Measurements from ENCODE around the gene TIAM2. TPM values are rescaled to one million over a fixed set of nuclear protein-coding genes. Genes with fewer than 3 reads are reported as not detected.

TIAM2 gene
- total and polyA plus RNA-seq, 2 donors (not counting 3 experiments of a cell fraction or from before 2014, with no cell fraction given): 9.6 to 18.5 TPM

GRCh38 chr6:155108070-155108820 lies 113.1 kb downstream of the TIAM2 start:
- dilution Hi-C loops (cut with MboI; ENCODE audit: extremely low pct_ligation_motif_present, low sequenced_read_pairs) (no loop called here), intact Hi-C loops (cut with micrococcal nuclease) (loop anchor here (1.0 kb wide), 1 partner anchor 34 kb away; no protein-coding TSS in a partner anchor)
- POLR2A ChIA-PET: no interaction called here
- Histone ChIP-seq H3K27ac (ENCODE audit: insufficient read depth, low read depth, low read length) (no peak overlapping the region), H3K79me2 (ENCODE audit: control insufficient read depth, insufficient read depth, low read length) (no peaks in the 10 kb centered on the region), H3K9ac (replicated peaks; ENCODE audit: extremely low read depth, insufficient read depth, low read length) (no peak overlapping the region), H3K4me1 (ENCODE audit: control insufficient read depth, extremely low read depth, insufficient read depth, low read length) (peaks cover 14% of the 10 kb centered on the region), H3K36me3 (ENCODE audit: control insufficient read depth in 2 of 2, extremely low read depth in 1 of 2, insufficient read depth in 2 of 2, low read length in 2 of 2) (no peaks in the 10 kb centered on the region), H4K20me1 (replicated peaks; ENCODE audit: control insufficient read depth, extremely low read depth, insufficient read depth, low read length) (no peaks in the 10 kb centered on the region), H3K4me2 (ENCODE audit: insufficient read depth, low read length) (peak overlapping the region; percentile 5), H3K9me1 (replicated peaks; ENCODE audit: control insufficient read depth, extremely low read depth, insufficient read depth, low read length) (no peaks in the 10 kb centered on the region), H3K27me3 (ENCODE audit: control insufficient read depth in 2 of 2, insufficient read depth in 2 of 2, low read length in 2 of 2) (no peaks in the 10 kb centered on the region), H2AFZ (ENCODE audit: low read depth, low read length) (no peak overlapping the region), H3K9me3 (replicated peaks; ENCODE audit: control insufficient read depth, insufficient read depth, low read length) (no peaks in the 10 kb centered on the region), H3K4me3 (replicated peaks in 1 of 3; ENCODE audit: insufficient read depth in 1 of 3, low read depth in 1 of 3, low read length in 3 of 3) (no peak overlapping the region)
- FAIRE-seq (no peak), DNase-seq (ENCODE audit: low read depth, low spot score) (peak; percentile 71)
- CTCF ChIA-PET: interaction anchor here (1.2 to 1.6 kb wide), 2 partner anchors 16 to 240 kb away, joined by 3 to 5 read pairs; no protein-coding TSS in a partner anchor
- TF ChIP-seq FOS (IDR thresholded peaks at IDR 0.05; ENCODE audit: borderline replicate concordance, insufficient read depth, low read length): no peak
- TF ChIP-seq POLR2AphosphoS5 (IDR thresholded peaks at IDR 0.05; ENCODE audit: insufficient read depth, low read depth, low read length): no peak
- TF ChIP-seq GATA2 (IDR thresholded peaks at IDR 0.05; ENCODE audit: insufficient read depth, insufficient read length, low read depth, low read length): peak; percentile 16
- TF ChIP-seq MAX (IDR thresholded peaks at IDR 0.05; ENCODE audit: insufficient read depth, insufficient read length): no peak
- no TSS peak for BruUV-seq (replicated peaks)

GRCh38 chr6:155110721-155111120 lies 115.6 kb downstream of the TIAM2 start:
- Histone ChIP-seq H3K9me1 (replicated peaks; ENCODE audit: control insufficient read depth, extremely low read depth, insufficient read depth, low read length) (no peaks in the 10 kb centered on the region), H2AFZ (ENCODE audit: low read depth, low read length) (no peak overlapping the region), H4K20me1 (replicated peaks; ENCODE audit: control insufficient read depth, extremely low read depth, insufficient read depth, low read length) (no peaks in the 10 kb centered on the region), H3K36me3 (ENCODE audit: control insufficient read depth in 2 of 2, extremely low read depth in 1 of 2, insufficient read depth in 2 of 2, low read length in 2 of 2) (no peaks in the 10 kb centered on the region), H3K9ac (replicated peaks; ENCODE audit: extremely low read depth, insufficient read depth, low read length) (no peak overlapping the region), H3K4me3 (replicated peaks in 1 of 3; ENCODE audit: insufficient read depth in 1 of 3, low read depth in 1 of 3, low read length in 3 of 3) (no peak overlapping the region), H3K27ac (ENCODE audit: insufficient read depth, low read depth, low read length) (no peak overlapping the region), H3K9me3 (replicated peaks; ENCODE audit: control insufficient read depth, insufficient read depth, low read length) (no peaks in the 10 kb centered on the region), H3K4me1 (ENCODE audit: control insufficient read depth, extremely low read depth, insufficient read depth, low read length) (peaks cover 11% of the 10 kb centered on the region), H3K4me2 (ENCODE audit: insufficient read depth, low read length) (no peak overlapping the region), H3K79me2 (ENCODE audit: control insufficient read depth, insufficient read depth, low read length) (no peaks in the 10 kb centered on the region), H3K27me3 (ENCODE audit: control insufficient read depth in 2 of 2, insufficient read depth in 2 of 2, low read length in 2 of 2) (no peaks in the 10 kb centered on the region)
- DNase-seq (ENCODE audit: low read depth, low spot score) (peak; percentile 44), FAIRE-seq (no peak)
- ChIA-PET POLR2A (no interaction called here), CTCF (interaction anchor here (1.7 kb wide), 1 partner anchor 14 kb away, joined by 4 read pairs; no protein-coding TSS in a partner anchor)
- intact Hi-C loops (cut with micrococcal nuclease) (no loop called here), dilution Hi-C loops (cut with MboI; ENCODE audit: extremely low pct_ligation_motif_present, low sequenced_read_pairs) (no loop called here)
- BruUV-seq (replicated peaks): no TSS peak
- TF ChIP-seq EZH2 (IDR thresholded peaks at IDR 0.05; ENCODE audit: borderline replicate concordance, low read depth, low read length, severe bottlenecking): no peak
- TF ChIP-seq GATA2 (IDR thresholded peaks at IDR 0.05; ENCODE audit: insufficient read depth, insufficient read length, low read depth, low read length): no peak
- no peak for TF ChIP-seq POLR2A (IDR thresholded peaks at IDR 0.05; ENCODE audit: low read depth, low read length)
- no peak for TF ChIP-seq MYC (IDR thresholded peaks at IDR 0.05; ENCODE audit: low read depth, low read length)
- no peak for TF ChIP-seq CTCF (IDR thresholded peaks at IDR 0.05; ENCODE audit: extremely low read depth in 1 of 2, insufficient read depth in 1 of 2, low read depth in 1 of 2, low read length in 2 of 2)
- no peak for TF ChIP-seq FOS (IDR thresholded peaks at IDR 0.05; ENCODE audit: borderline replicate concordance, insufficient read depth, low read length)
- no peak for TF ChIP-seq JUN (IDR thresholded peaks at IDR 0.05; ENCODE audit: borderline replicate concordance, insufficient read depth, insufficient read length, low read depth)
- no peak for TF ChIP-seq POLR2AphosphoS5 (IDR thresholded peaks at IDR 0.05; ENCODE audit: insufficient read depth, low read depth, low read length)
- no peak for TF ChIP-seq MAX (IDR thresholded peaks at IDR 0.05; ENCODE audit: insufficient read depth, insufficient read length)

All from endothelial cell of umbilical vein (primary cell).